ENCODE measurements around the gene MREG. TPM values are rescaled to one million over a fixed set of nuclear protein-coding genes. Genes with fewer than 3 reads are reported as not detected.

The MREG gene
- total RNA-seq, 4 donors from 2014 or later, result 2.2 to 5.6 (median 3.7) TPM

DNA sequence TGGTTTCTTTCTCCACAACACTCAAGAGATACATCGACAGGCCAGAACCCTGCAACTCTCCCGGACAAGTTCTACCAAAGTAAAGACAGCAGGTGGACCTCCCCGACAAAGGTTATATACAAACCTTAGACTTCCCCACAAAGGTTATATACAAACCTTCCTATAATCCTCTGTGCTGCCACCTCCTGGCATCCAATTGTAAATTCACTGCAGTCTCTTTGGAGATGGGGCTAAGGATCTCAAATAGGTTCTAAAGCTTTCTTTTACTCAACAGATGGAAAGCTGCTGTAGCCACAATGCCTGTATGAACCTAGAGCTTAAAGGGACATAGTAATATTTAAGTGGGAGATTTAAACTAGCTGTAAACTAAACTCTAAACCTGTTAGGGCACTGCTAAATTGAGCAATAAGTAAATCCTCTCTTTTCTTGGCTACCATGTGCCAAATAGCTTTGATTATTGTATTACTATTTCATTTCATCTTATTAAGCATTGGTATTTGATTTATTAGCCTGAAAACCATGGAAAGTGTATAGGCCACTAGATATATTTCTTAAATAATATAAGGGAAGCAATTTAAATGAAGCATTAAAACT lies 9.8 kb upstream of the MREG start:
- TF ChIP-seq, protein P1, sequence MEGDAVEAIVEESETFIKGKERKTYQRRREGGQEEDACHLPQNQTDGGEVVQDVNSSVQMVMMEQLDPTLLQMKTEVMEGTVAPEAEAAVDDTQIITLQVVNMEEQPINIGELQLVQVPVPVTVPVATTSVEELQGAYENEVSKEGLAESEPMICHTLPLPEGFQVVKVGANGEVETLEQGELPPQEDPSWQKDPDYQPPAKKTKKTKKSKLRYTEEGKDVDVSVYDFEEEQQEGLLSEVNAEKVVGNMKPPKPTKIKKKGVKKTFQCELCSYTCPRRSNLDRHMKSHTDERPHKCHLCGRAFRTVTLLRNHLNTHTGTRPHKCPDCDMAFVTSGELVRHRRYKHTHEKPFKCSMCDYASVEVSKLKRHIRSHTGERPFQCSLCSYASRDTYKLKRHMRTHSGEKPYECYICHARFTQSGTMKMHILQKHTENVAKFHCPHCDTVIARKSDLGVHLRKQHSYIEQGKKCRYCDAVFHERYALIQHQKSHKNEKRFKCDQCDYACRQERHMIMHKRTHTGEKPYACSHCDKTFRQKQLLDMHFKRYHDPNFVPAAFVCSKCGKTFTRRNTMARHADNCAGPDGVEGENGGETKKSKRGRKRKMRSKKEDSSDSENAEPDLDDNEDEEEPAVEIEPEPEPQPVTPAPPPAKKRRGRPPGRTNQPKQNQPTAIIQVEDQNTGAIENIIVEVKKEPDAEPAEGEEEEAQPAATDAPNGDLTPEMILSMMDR (IDR thresholded peaks at IDR 0.05), result no peak
- DNase-seq (ENCODE audit: low spot score), result no peak
- no peak for ATAC-seq (ENCODE audit: low FRiP score)

DNA sequence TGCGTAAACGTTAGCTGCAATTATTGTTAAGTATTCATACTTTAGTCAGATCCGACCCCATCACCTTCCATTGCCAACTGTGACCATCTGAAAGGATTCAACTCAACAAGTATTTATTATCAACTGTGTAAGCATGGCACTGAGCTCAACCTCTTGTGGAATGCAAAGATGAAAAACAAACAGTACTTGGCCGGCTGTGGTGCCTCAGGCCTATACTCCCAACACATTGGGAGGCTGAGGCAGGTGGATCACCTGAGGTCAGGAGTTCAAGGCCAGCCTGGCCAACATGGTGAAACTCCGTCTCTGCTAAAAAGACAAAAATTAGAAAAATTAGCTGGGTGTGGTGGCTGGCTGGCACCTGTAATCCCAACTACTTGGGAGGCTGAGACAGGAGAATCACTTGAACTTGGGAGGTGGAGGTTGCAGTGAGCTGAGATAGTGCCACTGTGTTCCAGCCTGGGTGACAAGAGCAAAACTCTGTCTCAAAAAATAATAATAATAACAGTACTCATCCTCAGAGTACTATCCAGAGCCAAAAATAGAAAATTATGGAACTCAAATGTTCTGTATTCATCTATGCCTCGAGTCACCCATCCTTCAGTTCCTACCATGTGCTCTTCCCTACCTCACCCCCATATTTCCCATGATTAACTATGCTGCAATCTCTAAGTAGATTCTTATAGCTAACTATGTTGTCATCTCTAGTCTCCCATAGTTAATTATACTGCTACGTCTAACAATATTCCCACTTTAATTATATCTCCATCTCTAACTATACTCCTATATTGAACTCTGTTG lies 8.6 kb upstream of the MREG start:
- DNase-seq (ENCODE audit: low spot score), result no peak
- no peak for ATAC-seq (ENCODE audit: low FRiP score)
- TF ChIP-seq, protein P1 (IDR thresholded peaks at IDR 0.05), result no peak

- DNase-seq (ENCODE audit: low spot score), result no peak
- TF ChIP-seq, protein P1 (IDR thresholded peaks at IDR 0.05), result no peak
- no peak for ATAC-seq (ENCODE audit: low FRiP score)
Measured at GRCh38 chr2:216018709-216019108, 5.4 kb upstream of the MREG start.

- TF ChIP-seq, protein P1 (IDR thresholded peaks at IDR 0.05), result no peak
- DNase-seq (ENCODE audit: low spot score), result no peak
- ATAC-seq (ENCODE audit: low FRiP score), result no peak
Measured at GRCh38 chr2:216017365-216017764, 4.0 kb upstream of the MREG start.

GRCh38 chr2:216016581-216016980 lies 3.2 kb upstream of the MREG start:
- TF ChIP-seq, protein P1 (IDR thresholded peaks at IDR 0.05), result no peak
- DNase-seq (ENCODE audit: low spot score) (no peak), ATAC-seq (ENCODE audit: low FRiP score) (no peak)

GRCh38 chr2:216015722-216016464 lies 2.5 kb upstream of the MREG start:
- ATAC-seq (ENCODE audit: low FRiP score) (no peak), DNase-seq (ENCODE audit: low spot score) (no peak)
- TF ChIP-seq, protein P1 (IDR thresholded peaks at IDR 0.05), result no peak

All from omental fat pad (tissue), 4 donors.